KMS-11 (cell line): Measurements from ENCODE around the gene ADGRF1.

ENCODE experiments used
- H2AFZ ChIP-seq: fragments of 200-600 bp; sonication (generic); 2 replicates; pipeline ENCODE4 v1.6.1; 2016; ENCODE audit warnings: antibody characterized with exemption, mixed run types, low read depth
- H3K27ac ChIP-seq: fragments of 200-600 bp; sonication (generic); 2 replicates; pipeline ENCODE4 v1.6.1; 2016; ENCODE audit warnings: mild to moderate bottlenecking, mixed run types
- H3K27me3 ChIP-seq: fragments of 200-600 bp; sonication (generic); 2 replicates; pipeline ENCODE4 v1.6.1; 2017; ENCODE audit warnings: mild to moderate bottlenecking, low read depth, mixed run types, moderate library complexity; ENCODE audit not compliant: insufficient read depth
- H3K36me3 ChIP-seq: fragments of 200-600 bp; sonication (generic); 2 replicates; pipeline ENCODE4 v1.6.1; 2017; ENCODE audit warnings: mild to moderate bottlenecking, mixed run types; ENCODE audit not compliant: insufficient read depth
- H3K4me1 ChIP-seq: fragments of 200-600 bp; sonication (generic); 2 replicates; pipeline ENCODE4 v1.6.1; 2016; ENCODE audit warnings: mild to moderate bottlenecking, low read depth, mixed run types; ENCODE audit not compliant: poor library complexity, severe bottlenecking
- H3K4me2 ChIP-seq: fragments of 200-600 bp; sonication (generic); 2 replicates; pipeline ENCODE4 v1.7.0; 2016; ENCODE audit warnings: mild to moderate bottlenecking, mixed run types
- H3K4me3 ChIP-seq: fragments of 200-600 bp; sonication (generic); IDR thresholded peaks from 2 replicates; pipeline ENCODE4 v1.6.1; 2017; ENCODE audit warnings: low read depth, low read length, mixed read lengths; ENCODE audit not compliant: insufficient read depth
- H3K79me2 ChIP-seq: fragments of 200-600 bp; sonication (generic); 2 replicates; pipeline ENCODE4 v1.6.1; 2016; ENCODE audit warnings: low read depth, mixed run types; ENCODE audit not compliant: insufficient read depth
- H3K9ac ChIP-seq: fragments of 200-600 bp; sonication (generic); 2 replicates; pipeline ENCODE4 v1.6.1; 2016; ENCODE audit warnings: mild to moderate bottlenecking, mixed run types
- H4K20me1 ChIP-seq: fragments of 200-600 bp; sonication (generic); 2 replicates; pipeline ENCODE4 v1.6.1; 2016; ENCODE audit warnings: mild to moderate bottlenecking, mixed run types; ENCODE audit not compliant: insufficient read depth
- CTCF ChIP-seq: fragments of 200-600 bp; sonication (generic); conservative IDR thresholded peaks from 2 replicates; pipeline ENCODE4 v1.6.1; 2017; ENCODE audit warnings: low read depth, mild to moderate bottlenecking, antibody characterized with exemption, low read length, moderate library complexity, mixed read lengths

Gene ADGRF1

GRCh38 chr6:47072667-47073066 is 30.5 kb upstream of the ADGRF1 start:
- no peaks in the 10 kb centered on the region for H3K27me3 ChIP-seq
- no peaks in the 10 kb centered on the region for H3K4me1 ChIP-seq
- H3K4me2 ChIP-seq: no peak overlapping the region
- no peak for TF ChIP-seq CTCF
- no peak overlapping the region for H3K27ac ChIP-seq
- H3K9ac ChIP-seq: no peak overlapping the region
- H4K20me1 ChIP-seq: no peaks in the 10 kb centered on the region
- H3K79me2 ChIP-seq: no peaks in the 10 kb centered on the region
- no peaks in the 10 kb centered on the region for H3K36me3 ChIP-seq
- H2AFZ ChIP-seq: no peak overlapping the region
- H3K4me3 ChIP-seq: no peak overlapping the region

DNA sequence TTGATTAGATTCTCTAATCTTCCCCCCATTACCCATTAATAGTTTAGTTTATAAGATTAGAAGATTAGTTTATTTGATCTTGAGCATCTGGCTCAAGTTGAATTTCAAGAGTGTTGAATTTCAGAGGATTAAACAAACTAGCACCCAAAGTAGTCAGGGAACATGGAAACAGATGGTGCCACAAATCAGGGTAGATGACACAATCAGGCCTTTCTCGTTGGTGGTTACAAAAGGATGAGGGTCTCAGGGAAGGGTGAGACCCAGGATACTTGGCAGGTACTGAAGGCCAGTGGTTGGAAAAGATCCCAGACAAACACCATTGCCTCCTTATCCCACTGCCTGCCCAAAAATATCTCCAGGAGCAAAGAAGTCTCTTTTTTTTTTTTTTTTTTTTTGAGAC is 29.5 kb upstream of the ADGRF1 start:
- no peak for TF ChIP-seq CTCF

GRCh38 chr6:47070461-47070860 is 28.3 kb upstream of the ADGRF1 start:
- TF ChIP-seq CTCF: no peak
- Histone ChIP-seq H3K4me3 (no peak overlapping the region), H4K20me1 (no peaks in the 10 kb centered on the region), H2AFZ (no peak overlapping the region), H3K36me3 (no peaks in the 10 kb centered on the region), H3K27ac (no peak overlapping the region), H3K9ac (no peak overlapping the region), H3K79me2 (no peaks in the 10 kb centered on the region), H3K4me2 (no peak overlapping the region), H3K4me1 (no peaks in the 10 kb centered on the region), H3K27me3 (no peaks in the 10 kb centered on the region)

More for the DNA sequence above, 29.5 kb upstream of the ADGRF1 start:
- no peaks in the 10 kb centered on the region for H3K36me3 ChIP-seq
- no peak overlapping the region for H2AFZ ChIP-seq
- H3K27me3 ChIP-seq: no peaks in the 10 kb centered on the region
- no peaks in the 10 kb centered on the region for H4K20me1 ChIP-seq
- H3K27ac ChIP-seq: no peak overlapping the region
- no peaks in the 10 kb centered on the region for H3K4me1 ChIP-seq
- H3K4me2 ChIP-seq: no peak overlapping the region
- H3K79me2 ChIP-seq: no peaks in the 10 kb centered on the region
- no peak overlapping the region for H3K9ac ChIP-seq
- no peak overlapping the region for H3K4me3 ChIP-seq

GRCh38 chr6:47069156-47069555 is 27.0 kb upstream of the ADGRF1 start:
- Histone ChIP-seq H4K20me1 (no peaks in the 10 kb centered on the region), H3K27me3 (no peaks in the 10 kb centered on the region), H3K4me1 (no peaks in the 10 kb centered on the region), H3K4me3 (no peak overlapping the region), H3K79me2 (no peaks in the 10 kb centered on the region), H3K36me3 (no peaks in the 10 kb centered on the region), H3K4me2 (no peak overlapping the region), H2AFZ (no peak overlapping the region), H3K27ac (no peak overlapping the region), H3K9ac (no peak overlapping the region)
- TF ChIP-seq CTCF: no peak
